Colonic mucosa (tissue), 4 donors: ENCODE results near the gene NMRAL1. TPM values are rescaled to one million over a fixed set of nuclear protein-coding genes. Genes with fewer than 3 reads are reported as not detected.

Experiments
- DNase-seq: peaks from one replicate; pipeline ENCODE4 v3.0.0-alpha.2; 2020
- H3K27ac ChIP-seq: fragments of 200-600 bp; one replicate; pipeline ENCODE4 v1.8.0; 2021
- H3K27me3 ChIP-seq: fragments of 200-600 bp; one replicate; pipeline ENCODE4 v1.8.0; 2021
- H3K36me3 ChIP-seq: fragments of 200-600 bp; one replicate; pipeline ENCODE4 v1.8.0; 2021
- H3K4me1 ChIP-seq: fragments of 200-600 bp; one replicate; pipeline ENCODE4 v1.8.0; 2021; ENCODE audit warnings: mild to moderate bottlenecking
- H3K4me3 ChIP-seq: fragments of 200-600 bp; one replicate; pipeline ENCODE4 v1.8.0; 2021
- H3K9ac ChIP-seq, 2 donors: one replicate each; pipeline ENCODE4 v1.7.0; 2013; ENCODE audit warnings: control low read depth in 2 of 2, low read depth in 2 of 2, low read length in 2 of 2
- H3K9me3 ChIP-seq: fragments of 200-600 bp; one replicate; pipeline ENCODE4 v1.8.0; 2021
- intact Hi-C: fragments of 100-400 bp; cut with DNase I; formaldehyde crosslinking; loops from one replicate; pipeline ENCODE4 v1.14.1; 2022
- total RNA-seq, 2 donors: library from RNA; stranded (reverse); fragmentation: NEBNext Ultra II Directional in 1 of 2; extraction: Animal tissue kit (Norgen Biotek cat#: 25700) in 1 of 2; gene quantifications; one replicate each; pipeline ENCODE4 v1.2.1, GENCODE V29; 2021
- TF ChIP-seq, protein P1 (sequence below): fragments of 200-600 bp; IDR thresholded peaks from one replicate; pipeline ENCODE4 v1.8.0; 2022; ENCODE audit warnings: antibody characterized with exemption, mild to moderate bottlenecking
- donor health status: healthy.
- donor health status: DM: no; HTN: no; CAD: no.
- donor health status: DM: no; HTN: no; CAD: no.

NMRAL1 gene
- total RNA-seq, 2 donors from 2014 or later, result 25.8 to 40.2 TPM

DNA sequence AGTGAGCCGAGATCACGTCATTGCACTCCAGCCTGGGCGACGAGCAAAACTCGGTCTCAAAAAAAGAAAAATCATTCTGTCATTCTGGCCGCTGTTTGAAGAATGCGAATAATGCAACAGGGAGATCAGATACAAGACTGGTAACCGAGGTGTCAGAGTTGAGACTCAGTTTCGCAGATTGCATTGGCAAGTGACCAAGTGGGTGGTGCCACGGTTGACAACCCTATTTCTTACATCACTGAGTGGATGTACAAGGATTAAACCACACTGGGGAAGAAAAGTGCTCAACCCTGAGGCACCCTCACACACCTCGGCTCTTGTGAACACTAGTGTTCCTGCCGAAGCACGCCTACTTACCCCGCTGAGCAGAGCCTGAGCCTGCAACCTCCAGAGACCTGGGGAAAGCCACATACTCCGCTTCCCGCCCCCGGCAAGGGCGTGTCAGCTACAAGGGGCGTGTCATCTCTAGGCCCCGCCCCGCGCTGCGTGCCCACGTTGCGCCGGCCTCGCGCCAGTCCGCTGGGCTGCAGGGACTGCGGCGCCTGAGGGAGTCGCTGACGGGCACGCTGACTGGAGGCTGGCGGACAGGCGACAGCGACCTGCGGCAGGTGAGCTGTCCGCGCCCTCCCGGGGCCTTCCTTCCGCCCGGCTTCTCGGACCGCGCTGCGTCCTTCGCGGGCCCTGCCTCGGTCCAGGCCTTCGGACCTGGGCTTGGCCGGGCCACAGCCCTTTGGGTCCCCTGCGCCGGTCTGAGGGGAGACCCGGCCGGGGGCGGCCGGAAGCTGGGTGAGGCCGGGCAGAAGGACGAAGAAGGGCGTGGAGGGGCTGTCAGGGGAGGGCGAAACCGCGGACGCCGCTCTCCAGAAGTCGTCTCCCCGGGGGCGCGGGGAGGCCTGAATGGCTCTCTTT is 1.7 kb upstream of the NMRAL1 start, which contains the start of gene HMOX2:
Gene HMOX2, plus strand, starts transcription at position 519 of the 909 bp plus-strand sequence. CDS start 29,127 bp downstream, outside the sequence.
- TF ChIP-seq, protein P1, sequence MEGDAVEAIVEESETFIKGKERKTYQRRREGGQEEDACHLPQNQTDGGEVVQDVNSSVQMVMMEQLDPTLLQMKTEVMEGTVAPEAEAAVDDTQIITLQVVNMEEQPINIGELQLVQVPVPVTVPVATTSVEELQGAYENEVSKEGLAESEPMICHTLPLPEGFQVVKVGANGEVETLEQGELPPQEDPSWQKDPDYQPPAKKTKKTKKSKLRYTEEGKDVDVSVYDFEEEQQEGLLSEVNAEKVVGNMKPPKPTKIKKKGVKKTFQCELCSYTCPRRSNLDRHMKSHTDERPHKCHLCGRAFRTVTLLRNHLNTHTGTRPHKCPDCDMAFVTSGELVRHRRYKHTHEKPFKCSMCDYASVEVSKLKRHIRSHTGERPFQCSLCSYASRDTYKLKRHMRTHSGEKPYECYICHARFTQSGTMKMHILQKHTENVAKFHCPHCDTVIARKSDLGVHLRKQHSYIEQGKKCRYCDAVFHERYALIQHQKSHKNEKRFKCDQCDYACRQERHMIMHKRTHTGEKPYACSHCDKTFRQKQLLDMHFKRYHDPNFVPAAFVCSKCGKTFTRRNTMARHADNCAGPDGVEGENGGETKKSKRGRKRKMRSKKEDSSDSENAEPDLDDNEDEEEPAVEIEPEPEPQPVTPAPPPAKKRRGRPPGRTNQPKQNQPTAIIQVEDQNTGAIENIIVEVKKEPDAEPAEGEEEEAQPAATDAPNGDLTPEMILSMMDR, result no peak
- intact Hi-C loops, result loop anchor here (10.0 kb wide), 1 partner anchor 51 kb away; the partner anchor contains the start of gene DNAJA3
- Histone ChIP-seq H3K4me1 (peaks cover 5% of the 10 kb centered on the region), H3K27me3 (no peaks in the 10 kb centered on the region), H3K36me3 (no peaks in the 10 kb centered on the region), H3K9ac (peak within 1 kb of the TSS; percentile 91 to 94), H3K27ac (peak within 1 kb of the TSS; percentile 81), H3K9me3 (no peaks in the 10 kb centered on the region), H3K4me3 (peak within 1 kb of the TSS; percentile 76)
- peak; percentile 96 for DNase-seq

DNA sequence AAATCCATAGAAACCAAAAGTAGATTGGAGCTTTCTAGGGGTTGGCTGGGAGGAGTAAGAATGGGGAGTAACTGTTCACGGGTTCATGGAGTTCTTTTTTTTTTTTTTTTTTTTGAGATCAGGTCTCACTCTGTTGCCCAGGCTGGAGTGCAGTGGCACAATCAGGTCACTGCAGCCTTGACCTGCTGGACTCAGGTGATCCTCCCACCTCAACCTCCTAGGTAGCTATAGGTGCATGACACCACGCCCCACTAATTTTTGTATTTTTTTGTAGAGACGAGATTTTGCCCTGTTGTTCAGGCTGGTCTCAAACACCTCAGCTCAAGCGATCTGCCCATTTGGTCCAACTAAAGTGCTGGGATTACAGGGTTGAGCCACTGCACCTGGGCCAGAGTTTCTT is 1.5 kb downstream of the NMRAL1 start:
- Histone ChIP-seq H3K9me3 (no peaks in the 10 kb centered on the region), H3K4me3 (no peak overlapping the region), H3K9ac (no peak overlapping the region), H3K36me3 (no peaks in the 10 kb centered on the region), H3K27ac (no peak overlapping the region), H3K27me3 (no peaks in the 10 kb centered on the region), H3K4me1 (peaks cover 5% of the 10 kb centered on the region)
- no peak for DNase-seq
- TF ChIP-seq, protein P1, result no peak
- intact Hi-C loops, result loop anchor here (10.0 kb wide), 1 partner anchor 48 kb away; the partner anchor contains the start of gene DNAJA3

DNA sequence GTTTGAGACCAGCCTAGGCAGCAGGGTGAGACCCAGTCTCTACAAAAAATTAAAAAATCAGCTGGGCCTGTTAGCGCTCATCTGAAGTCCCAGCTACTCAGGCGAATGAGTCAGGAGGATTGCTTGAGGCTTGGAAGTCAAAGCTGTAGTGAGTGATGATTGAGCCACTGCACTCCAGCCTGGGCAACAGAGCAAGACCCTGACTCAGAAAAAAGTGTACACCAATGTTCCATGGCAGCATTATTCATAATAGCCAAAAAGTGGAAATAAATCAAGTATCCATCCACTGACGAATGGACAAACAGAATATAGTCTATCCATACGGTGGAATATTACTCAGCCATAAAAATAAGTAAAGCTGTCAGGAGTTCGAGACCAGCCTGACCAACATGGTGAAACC is 2.6 kb downstream of the NMRAL1 start:
- Histone ChIP-seq H3K27me3 (no peaks in the 10 kb centered on the region), H3K4me1 (peaks cover 5% of the 10 kb centered on the region), H3K36me3 (no peaks in the 10 kb centered on the region), H3K27ac (no peak overlapping the region), H3K4me3 (no peak overlapping the region), H3K9me3 (no peaks in the 10 kb centered on the region), H3K9ac (no peak overlapping the region)
- TF ChIP-seq, protein P1, result no peak
- no peak for DNase-seq
- intact Hi-C loops, result loop anchor here (10.0 kb wide), 1 partner anchor 47 kb away; the partner anchor contains the start of gene DNAJA3

DNA sequence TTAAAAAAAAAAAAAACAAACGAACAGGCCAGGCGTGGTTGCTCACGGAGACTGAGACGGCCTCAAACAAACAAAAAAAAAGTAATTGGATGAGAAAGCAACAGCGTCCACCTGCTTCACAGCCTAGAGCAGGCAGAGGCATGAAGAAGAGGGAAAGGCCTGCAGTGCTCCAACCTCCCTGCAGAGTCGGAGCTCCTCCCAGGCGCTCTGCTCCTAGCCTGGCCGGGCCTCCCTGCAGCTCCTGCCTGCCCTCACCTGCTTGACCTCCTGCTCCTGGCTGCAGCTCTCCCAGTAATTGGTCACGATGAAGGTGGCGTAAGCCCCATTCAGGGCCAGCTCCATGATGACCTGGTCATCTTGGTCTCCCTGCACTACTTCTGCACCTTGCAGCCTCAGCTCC is 5.5 kb downstream of the NMRAL1 start:
- Histone ChIP-seq H3K4me3 (no peak overlapping the region), H3K27me3 (no peaks in the 10 kb centered on the region), H3K9ac (no peak overlapping the region), H3K36me3 (peaks cover under 1% of the 10 kb centered on the region), H3K27ac (no peak overlapping the region), H3K9me3 (no peaks in the 10 kb centered on the region), H3K4me1 (peaks cover 5% of the 10 kb centered on the region)
- intact Hi-C loops, result no loop called here
- DNase-seq, result no peak
- TF ChIP-seq, protein P1, result no peak

DNA sequence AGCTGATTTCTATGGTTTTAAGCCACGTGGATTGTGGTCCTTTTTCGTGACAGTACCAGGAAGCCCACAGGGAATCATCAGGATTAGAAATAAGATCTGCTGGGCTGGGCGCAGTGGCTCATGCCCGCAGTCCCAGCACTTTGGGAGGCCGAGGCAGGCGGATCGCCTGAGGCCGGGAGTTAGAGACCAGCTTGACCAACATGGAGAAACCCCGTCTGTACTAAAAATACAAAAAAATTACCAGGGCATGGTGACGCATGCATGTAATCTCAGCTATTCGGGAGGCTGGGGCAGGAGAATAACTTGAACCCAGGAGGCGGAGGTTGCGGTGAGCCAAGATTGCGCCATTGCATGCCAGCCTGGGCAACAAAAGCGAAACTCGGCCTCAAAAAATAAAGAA is 6.5 kb downstream of the NMRAL1 start:
- no peak overlapping the region for H3K4me3 ChIP-seq
- intact Hi-C loops, result no loop called here
- peaks cover 8% of the 10 kb centered on the region for H3K36me3 ChIP-seq
- no peak overlapping the region for H3K9ac ChIP-seq
- H3K27ac ChIP-seq, result no peak overlapping the region
- H3K9me3 ChIP-seq, result no peaks in the 10 kb centered on the region
- TF ChIP-seq, protein P1, result no peak
- no peaks in the 10 kb centered on the region for H3K27me3 ChIP-seq
- DNase-seq, result no peak
- H3K4me1 ChIP-seq, result no peaks in the 10 kb centered on the region
